Heart left ventricle (tissue), 13 donors: ENCODE measurements around the gene PHF14.

Experiments
- POLR2A ChIP-seq, 2 donors: fragments of 450-650 bp; IDR thresholded peaks; one replicate each; pipeline ENCODE4 v1.6.1; 2017; ENCODE audit warnings: antibody characterized with exemption in 2 of 2, mild to moderate bottlenecking in 2 of 2, moderate library complexity in 2 of 2
- TF ChIP-seq, protein P1 (sequence below), 12 donors: fragments of 200-600 bp; sonication (generic) in 4 of 12; IDR thresholded peaks; one replicate each; pipeline versions ENCODE4 v1.5.0 to v1.8.0; 2018 to 2022; ENCODE audit warnings: antibody characterized with exemption in 12 of 12, mild to moderate bottlenecking in 5 of 12
- donor health status: ischemic (EF 13 %, LVEDD 7.1; RV severe dilation, severe dysfunction).
- donor health status: DM: no; HTN: yes; CAD: no.
- donor health status: DM: no; HTN: no; CAD: no.
- donor health status: ischemic (EF 25% LVEDD 6.9; RV normal size, moderate dysfunction).
- donor health status: ischemic (EF 25% LVEDD 5.7; RV mildly dilated, moderate dysfunction).
- donor health status: ischemic (EF 35%, LVEDD 5.7; RV mildly dilated, moderate dysfunction).
- donor health status: nonischemic (EF 11% LVEDD 7.7; RV severe dilation, severe dysfunction).
- donor health status: DM: yes; HTN: yes; CAD: no.
- donor health status: PGD.
- donor health status: ischemic (EF 29% LVEDD 5.4; RV normal size, mild dysfunction).
- donor health status: nonischemic (EF 23%, LVEDD 6.1; RV moderate dilation, normal function).

- TF ChIP-seq POLR2A (IDR thresholded peaks at IDR 0.05): no peak
- TF ChIP-seq, protein P1, sequence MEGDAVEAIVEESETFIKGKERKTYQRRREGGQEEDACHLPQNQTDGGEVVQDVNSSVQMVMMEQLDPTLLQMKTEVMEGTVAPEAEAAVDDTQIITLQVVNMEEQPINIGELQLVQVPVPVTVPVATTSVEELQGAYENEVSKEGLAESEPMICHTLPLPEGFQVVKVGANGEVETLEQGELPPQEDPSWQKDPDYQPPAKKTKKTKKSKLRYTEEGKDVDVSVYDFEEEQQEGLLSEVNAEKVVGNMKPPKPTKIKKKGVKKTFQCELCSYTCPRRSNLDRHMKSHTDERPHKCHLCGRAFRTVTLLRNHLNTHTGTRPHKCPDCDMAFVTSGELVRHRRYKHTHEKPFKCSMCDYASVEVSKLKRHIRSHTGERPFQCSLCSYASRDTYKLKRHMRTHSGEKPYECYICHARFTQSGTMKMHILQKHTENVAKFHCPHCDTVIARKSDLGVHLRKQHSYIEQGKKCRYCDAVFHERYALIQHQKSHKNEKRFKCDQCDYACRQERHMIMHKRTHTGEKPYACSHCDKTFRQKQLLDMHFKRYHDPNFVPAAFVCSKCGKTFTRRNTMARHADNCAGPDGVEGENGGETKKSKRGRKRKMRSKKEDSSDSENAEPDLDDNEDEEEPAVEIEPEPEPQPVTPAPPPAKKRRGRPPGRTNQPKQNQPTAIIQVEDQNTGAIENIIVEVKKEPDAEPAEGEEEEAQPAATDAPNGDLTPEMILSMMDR (IDR thresholded peaks at IDR 0.05): no peak
These were observed 209.1 kb downstream of the PHF14 start for GRCh38 chr7:11182736-11183135.
